GM21390 (cell line): ENCODE data around the gene COL5A1.
"Not testable (repeated sequence)": the region's sequence is repeated elsewhere in the genome, so short reads cannot be mapped to it uniquely, and the experiment has no call there.

Experiments used
- ATAC-seq: cut with Tn5 transposase; IDR thresholded peaks from one replicate; pipeline ENCODE4 v1.9.1; 2021; ENCODE audit not compliant: unreplicated experiment

The COL5A1 gene

GRCh38 chr9:134638502-134639090 is 3.0 kb upstream of the COL5A1 start:
- no peak for ATAC-seq

- ATAC-seq, result no peak
Measured at GRCh38 chr9:134639994-134640393, 1.6 kb upstream of the COL5A1 start.

GRCh38 chr9:134640506-134641172 is 964 bp upstream of the COL5A1 start:
- no peak for ATAC-seq

GRCh38 chr9:134641990-134642384 is 384 bp downstream of the COL5A1 start:
- no peak for ATAC-seq

- no peak for ATAC-seq
Measured at GRCh38 chr9:134642385-134643181, 980 bp downstream of the COL5A1 start.

- ATAC-seq, result no peak
Measured at GRCh38 chr9:134643222-134643671, 1.6 kb downstream of the COL5A1 start.

- not testable (repeated sequence) for ATAC-seq
Measured at GRCh38 chr9:134644401-134644724, 2.8 kb downstream of the COL5A1 start.

- no peak for ATAC-seq
Measured at GRCh38 chr9:134644725-134645606, 3.4 kb downstream of the COL5A1 start.

- ATAC-seq, result no peak
Measured at GRCh38 chr9:134645607-134646365, 4.2 kb downstream of the COL5A1 start.

GRCh38 chr9:134647359-134648080 is 5.9 kb downstream of the COL5A1 start:
- no peak for ATAC-seq

GRCh38 chr9:134648701-134649530 is 7.3 kb downstream of the COL5A1 start:
- ATAC-seq, result no peak

GRCh38 chr9:134650431-134651190 is 9.0 kb downstream of the COL5A1 start:
- ATAC-seq, result no peak

- ATAC-seq, result no peak
Measured at GRCh38 chr9:134651226-134651905, 9.8 kb downstream of the COL5A1 start.

GRCh38 chr9:134652291-134653225 is 11.0 kb downstream of the COL5A1 start:
- ATAC-seq, result no peak

- no peak for ATAC-seq
Measured at GRCh38 chr9:134653259-134654009, 11.8 kb downstream of the COL5A1 start.

- ATAC-seq, result no peak
Measured at GRCh38 chr9:134655101-134655500, 13.5 kb downstream of the COL5A1 start.
